ENCODE measurements around the gene PARVA. TPM values are rescaled to one million over a fixed set of nuclear protein-coding genes. Genes with fewer than 3 reads are reported as not detected.

The PARVA gene
- total and polyA plus RNA-seq, 2 of the 8 experiments (the other 6 are each of a cell fraction or from before 2014, with no cell fraction given): 3.1 to 13.5 TPM

DNA sequence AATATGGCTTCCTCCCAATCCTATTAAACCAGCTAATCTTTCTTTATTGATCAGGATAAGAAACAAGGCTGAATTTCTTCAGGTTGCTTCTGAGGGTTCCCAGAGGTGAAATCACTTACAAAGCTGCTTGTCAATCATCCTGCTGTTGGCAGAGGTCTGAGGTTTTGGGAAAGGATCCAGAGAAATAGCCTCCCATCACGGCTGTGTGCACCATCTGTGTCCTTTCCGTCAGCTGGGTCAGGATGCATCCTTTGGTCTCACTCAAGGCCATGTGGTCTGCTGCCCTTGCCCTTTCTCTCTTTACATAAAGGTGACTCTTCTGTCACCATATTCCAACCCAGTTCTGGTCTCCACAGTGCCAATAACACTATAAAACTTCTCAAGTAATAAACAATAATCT, 183.5 kb downstream of the PARVA start:
- Histone ChIP-seq H3K56ac (replicated peaks; ENCODE audit: insufficient read length, low read depth, low read length) (no peak overlapping the region), H3K23me2 (ENCODE audit: low read depth, low read length) (no peaks in the 10 kb centered on the region), H2AFZ (ENCODE audit: low read length) (no peak overlapping the region), H3K79me1 (ENCODE audit: low read depth, low read length) (no peaks in the 10 kb centered on the region), H3K36me3 (ENCODE audit: control insufficient read depth in 2 of 4, insufficient read depth in 4 of 4, low read length in 3 of 4) (no peaks in the 10 kb centered on the region), H4K8ac (ENCODE audit: extremely low read depth, insufficient read depth, low read length) (no peak overlapping the region), H3K4me1 (replicated peaks in 1 of 4; ENCODE audit: control insufficient read depth in 3 of 4, insufficient read depth in 4 of 4, low read length in 3 of 4) (peaks cover 0 to 18% (median 5%) of the 10 kb centered on the region in 4 experiments; a peak in 4 of 7 replicates), H3K27ac (ENCODE audit: low read depth, low read length) (no peak overlapping the region), H3K23ac (ENCODE audit: insufficient read length) (no peak overlapping the region), H3K27me3 (replicated peaks in 1 of 4; ENCODE audit: control insufficient read depth in 3 of 4, extremely low read depth in 1 of 4, insufficient read depth in 3 of 4, low read length in 3 of 4) (peaks cover 0 to 1% (median 0%) of the 10 kb centered on the region in 4 experiments; a peak in 1 of 7 replicates), H4K91ac (replicated peaks; ENCODE audit: insufficient read length, low read length) (no peak overlapping the region), H2BK15ac (ENCODE audit: low read length) (no peak overlapping the region), H4K5ac (ENCODE audit: insufficient read length, low read depth, low read length) (no peak overlapping the region), H3K4me2 (ENCODE audit: insufficient read depth in 1 of 2, low read depth in 2 of 2, low read length in 2 of 2) (no peak overlapping the region), H3K4me3 (ENCODE audit: extremely low read depth in 1 of 4, insufficient read depth in 2 of 4, low read depth in 3 of 4, low read length in 4 of 4) (no peak overlapping the region), H3K18ac (ENCODE audit: extremely low read depth, low read length) (no peak overlapping the region), H3K79me2 (ENCODE audit: control insufficient read depth in 1 of 2, insufficient read depth in 2 of 2, low read length in 2 of 2) (no peaks in the 10 kb centered on the region), H2BK5ac (ENCODE audit: low read depth, low read length) (no peak overlapping the region), H2AK5ac (ENCODE audit: low read depth, low read length) (no peak overlapping the region), H2BK12ac (ENCODE audit: low read depth, low read length) (no peak overlapping the region), H2BK20ac (ENCODE audit: low read length) (no peak overlapping the region), H2BK120ac (replicated peaks; ENCODE audit: low read depth, low read length) (no peak overlapping the region), H3K9me3 (ENCODE audit: insufficient read depth in 2 of 2, low read depth in 1 of 2, low read length in 1 of 2) (no peaks in the 10 kb centered on the region), H3K9ac (replicated peaks in 1 of 4; ENCODE audit: extremely low read depth in 1 of 4, low read depth in 3 of 4, low read length in 3 of 4) (no peak overlapping the region), H3K4ac (replicated peaks; ENCODE audit: insufficient read length, low read depth, low read length) (no peak overlapping the region), H4K20me1 (replicated peaks in 1 of 2; ENCODE audit: control insufficient read depth in 1 of 2, insufficient read depth in 2 of 2, low read length in 2 of 2) (no peaks in the 10 kb centered on the region), H3K14ac (ENCODE audit: insufficient read length) (no peak overlapping the region)
- CTCF ChIA-PET (ENCODE audit: partially characterized antibody): interaction anchor here (0.8 to 1.3 kb wide), 3 partner anchors 76 to 186 kb away, joined by 3 read pairs; no protein-coding TSS in a partner anchor
- WGBS, 2 experiments (ENCODE audit: extremely low coverage in 1 of 2, insufficient coverage in 1 of 2, insufficient read length in 1 of 2, insufficient replicate concordance in 2 of 2, low coverage in 1 of 2, low lambda C conversion rate in 2 of 2, missing lambda C conversion rate in 1 of 2): 97% methylated on average over 2 of the region's 2 CpGs; no CpG with 5 or more reads in 1 of the 2 experiments
- no peak for DNase-seq (ENCODE audit: low read depth in 1 of 2, low spot score in 2 of 2)
- FAIRE-seq: no peak
- POLR2A ChIA-PET (ENCODE audit: partially characterized antibody): no interaction called here
- TF ChIP-seq KDM4A (IDR thresholded peaks at IDR 0.05; ENCODE audit: low read depth, low read length, severe bottlenecking): no peak
- no peak for TF ChIP-seq PHF8 (conservative IDR thresholded peaks at IDR 0.05; ENCODE audit: low read depth, low read length)
- no peak for TF ChIP-seq KDM5A (IDR thresholded peaks at IDR 0.05; ENCODE audit: low read length)
- no peak for TF ChIP-seq YY1 (IDR thresholded peaks at IDR 0.05; ENCODE audit: low read depth, low read length)
- TF ChIP-seq, protein P1, sequence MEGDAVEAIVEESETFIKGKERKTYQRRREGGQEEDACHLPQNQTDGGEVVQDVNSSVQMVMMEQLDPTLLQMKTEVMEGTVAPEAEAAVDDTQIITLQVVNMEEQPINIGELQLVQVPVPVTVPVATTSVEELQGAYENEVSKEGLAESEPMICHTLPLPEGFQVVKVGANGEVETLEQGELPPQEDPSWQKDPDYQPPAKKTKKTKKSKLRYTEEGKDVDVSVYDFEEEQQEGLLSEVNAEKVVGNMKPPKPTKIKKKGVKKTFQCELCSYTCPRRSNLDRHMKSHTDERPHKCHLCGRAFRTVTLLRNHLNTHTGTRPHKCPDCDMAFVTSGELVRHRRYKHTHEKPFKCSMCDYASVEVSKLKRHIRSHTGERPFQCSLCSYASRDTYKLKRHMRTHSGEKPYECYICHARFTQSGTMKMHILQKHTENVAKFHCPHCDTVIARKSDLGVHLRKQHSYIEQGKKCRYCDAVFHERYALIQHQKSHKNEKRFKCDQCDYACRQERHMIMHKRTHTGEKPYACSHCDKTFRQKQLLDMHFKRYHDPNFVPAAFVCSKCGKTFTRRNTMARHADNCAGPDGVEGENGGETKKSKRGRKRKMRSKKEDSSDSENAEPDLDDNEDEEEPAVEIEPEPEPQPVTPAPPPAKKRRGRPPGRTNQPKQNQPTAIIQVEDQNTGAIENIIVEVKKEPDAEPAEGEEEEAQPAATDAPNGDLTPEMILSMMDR (IDR thresholded peaks at IDR 0.05; ENCODE audit: control extremely low read depth in 1 of 3, insufficient read depth in 1 of 3, low read depth in 1 of 3, low read length in 3 of 3): no peak
- no peak for TF ChIP-seq RBBP5 (IDR thresholded peaks at IDR 0.05; ENCODE audit: borderline replicate concordance, low read depth, low read length)
- no peak for TF ChIP-seq EGR1 (IDR thresholded peaks at IDR 0.05; ENCODE audit: borderline replicate concordance, low read depth, low read length)
- TF ChIP-seq NANOG (IDR thresholded peaks at IDR 0.05; ENCODE audit: insufficient read depth, low read depth, low read length, poor library complexity, severe bottlenecking): no peak
- no peak for TF ChIP-seq SP4 (IDR thresholded peaks at IDR 0.05; ENCODE audit: low read length)
- TF ChIP-seq HDAC6 (IDR thresholded peaks at IDR 0.05; ENCODE audit: low read depth, low read length): no peak
- no peak for TF ChIP-seq CEBPB (IDR thresholded peaks at IDR 0.05; ENCODE audit: low read depth, low read length)
- no peak for TF ChIP-seq CBX8 (IDR thresholded peaks at IDR 0.05; ENCODE audit: borderline replicate concordance, low read depth, low read length)

All from H1 (cell line).